ENCODE measurements around the gene TDP1. TPM values are rescaled to one million over a fixed set of nuclear protein-coding genes. Genes with fewer than 3 reads are reported as not detected.

Gene TDP1
- total RNA-seq, 2 experiments from 2014 or later, result 51.9 to 59.8 TPM

DNA sequence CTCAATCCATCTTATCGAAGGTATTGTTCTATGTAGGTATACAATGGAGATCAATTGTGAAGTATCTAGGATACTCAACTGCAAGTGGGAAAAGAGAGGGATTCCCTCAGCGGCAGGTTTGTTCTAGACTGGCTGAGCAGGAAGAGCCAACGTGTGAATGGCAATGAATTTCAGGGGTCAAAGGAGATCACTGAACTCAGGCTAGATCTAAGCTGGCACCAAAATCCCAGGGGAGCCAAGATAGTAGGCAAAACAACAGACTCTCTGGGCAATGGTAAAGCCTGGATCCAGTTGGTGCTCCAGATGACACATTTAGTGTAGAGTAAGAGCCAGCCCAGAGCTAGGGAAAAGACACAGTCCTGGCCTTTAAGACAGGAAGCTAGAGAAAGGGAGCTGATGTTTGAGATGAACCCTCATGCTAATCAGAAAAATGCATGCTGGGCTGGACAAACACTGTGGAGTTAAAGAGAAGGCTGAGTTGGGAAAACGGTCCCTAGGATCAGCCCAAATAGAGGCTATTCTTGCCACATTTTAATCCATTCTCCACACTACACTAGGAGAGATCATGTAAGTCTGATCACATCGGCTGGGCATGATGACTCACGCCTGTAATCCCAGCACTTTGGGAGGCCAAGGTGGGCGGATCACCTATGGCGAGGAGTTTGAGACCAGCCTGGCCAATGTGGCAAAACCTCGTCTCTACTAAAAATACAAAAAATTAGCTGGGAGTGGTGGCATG is 46.8 kb upstream of the TDP1 start:
- intact Hi-C loops (cut with DNase I, micrococcal nuclease), result no loop called here
- Histone ChIP-seq H3K9me3 (ENCODE audit: control insufficient read depth in 1 of 2, insufficient read depth in 1 of 2, low read length in 2 of 2) (no peaks in the 10 kb centered on the region), H3K36me3 (ENCODE audit: insufficient read depth, low read length) (no peaks in the 10 kb centered on the region), H3K27me3 (ENCODE audit: control insufficient read depth in 1 of 2, insufficient read depth in 2 of 2, low read length in 2 of 2) (no peaks in the 10 kb centered on the region), H3K4me3 (ENCODE audit: low read length) (no peak overlapping the region), H3K27ac (ENCODE audit: low read depth in 1 of 2, low read length in 2 of 2) (no peak overlapping the region), H3K4me1 (ENCODE audit: insufficient read depth, low read length) (no peaks in the 10 kb centered on the region)
- POLR2A ChIA-PET, result no interaction called here
- peaks cover 10% of the 10 kb centered on the region for H3K27me3 Mint-ChIP-seq
- DNase-seq, result no peak
- no peak overlapping the region for H3K27ac Mint-ChIP-seq
- no peak overlapping the region for H3K4me3 Mint-ChIP-seq
- TF ChIP-seq CTCF (IDR thresholded peaks at IDR 0.05), result no peak
- CTCF ChIA-PET, result no interaction called here
- ATAC-seq (ENCODE audit: poor library complexity), result no peak
- peaks cover 4% of the 10 kb centered on the region for H3K4me1 Mint-ChIP-seq (ENCODE audit: low read depth)
- no peaks in the 10 kb centered on the region for H3K9me3 Mint-ChIP-seq
- no peaks in the 10 kb centered on the region for H3K36me3 Mint-ChIP-seq (ENCODE audit: low read depth)

- no peak for DNase-seq
- intact Hi-C loops (cut with DNase I, micrococcal nuclease), result no loop called here
- Mint-ChIP-seq H3K9me3 (no peaks in the 10 kb centered on the region), H3K27me3 (peaks cover 10% of the 10 kb centered on the region), H3K4me3 (no peak overlapping the region), H3K27ac (no peak overlapping the region), H3K4me1 (ENCODE audit: low read depth) (no peaks in the 10 kb centered on the region), H3K36me3 (ENCODE audit: low read depth) (no peaks in the 10 kb centered on the region)
- TF ChIP-seq CTCF (IDR thresholded peaks at IDR 0.05), result no peak
- H3K27me3 ChIP-seq (ENCODE audit: control insufficient read depth in 1 of 2, insufficient read depth in 2 of 2, low read length in 2 of 2), result no peaks in the 10 kb centered on the region
- no peaks in the 10 kb centered on the region for H3K36me3 ChIP-seq (ENCODE audit: insufficient read depth, low read length)
- no peak for ATAC-seq (ENCODE audit: poor library complexity)
- POLR2A ChIA-PET, result no interaction called here
- no peaks in the 10 kb centered on the region for H3K4me1 ChIP-seq (ENCODE audit: insufficient read depth, low read length)
- CTCF ChIA-PET, result no interaction called here
- H3K27ac ChIP-seq (ENCODE audit: low read depth in 1 of 2, low read length in 2 of 2), result no peak overlapping the region
- H3K4me3 ChIP-seq (ENCODE audit: low read length), result no peak overlapping the region
- H3K9me3 ChIP-seq (ENCODE audit: control insufficient read depth in 1 of 2, insufficient read depth in 1 of 2, low read length in 2 of 2), result no peaks in the 10 kb centered on the region
Measured at GRCh38 chr14:89909586-89909985, 46.1 kb upstream of the TDP1 start.

DNA sequence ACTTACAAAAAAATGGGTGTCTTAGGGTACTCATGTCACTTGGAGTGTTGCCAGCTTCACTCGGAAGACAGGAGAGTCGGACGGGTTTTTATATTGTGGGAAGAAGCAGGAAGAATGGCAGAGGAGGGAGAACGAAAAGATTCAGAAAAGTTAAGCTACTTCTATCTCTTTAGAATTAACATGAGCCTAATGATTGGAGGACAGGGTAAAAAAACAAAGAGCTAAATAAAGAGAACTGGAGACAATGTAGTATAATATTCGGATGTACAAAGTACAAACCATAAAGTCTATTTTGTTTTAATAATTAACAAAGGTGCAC is 45.1 kb upstream of the TDP1 start:
- intact Hi-C loops (cut with DNase I, micrococcal nuclease), result loop anchor here (5.0 to 10.0 kb wide), 2 partner anchors 146 to 1418 kb away; no protein-coding TSS in a partner anchor
- peaks cover 4% of the 10 kb centered on the region for H3K4me1 Mint-ChIP-seq (ENCODE audit: low read depth)
- H3K9me3 Mint-ChIP-seq, result no peaks in the 10 kb centered on the region

More for the DNA sequence above, 45.1 kb upstream of the TDP1 start:
- no peak overlapping the region for H3K4me3 ChIP-seq (ENCODE audit: low read length)
- H3K27ac ChIP-seq (ENCODE audit: low read depth in 1 of 2, low read length in 2 of 2), result no peak overlapping the region
- peaks cover 11% of the 10 kb centered on the region for H3K27me3 Mint-ChIP-seq
- ATAC-seq (ENCODE audit: poor library complexity), result no peak
- no peaks in the 10 kb centered on the region for H3K9me3 ChIP-seq (ENCODE audit: control insufficient read depth in 1 of 2, insufficient read depth in 1 of 2, low read length in 2 of 2)
- H3K36me3 Mint-ChIP-seq (ENCODE audit: low read depth), result no peaks in the 10 kb centered on the region
- no peaks in the 10 kb centered on the region for H3K4me1 ChIP-seq (ENCODE audit: insufficient read depth, low read length)
- DNase-seq, result no peak
- H3K27ac Mint-ChIP-seq, result no peak overlapping the region
- no peaks in the 10 kb centered on the region for H3K27me3 ChIP-seq (ENCODE audit: control insufficient read depth in 1 of 2, insufficient read depth in 2 of 2, low read length in 2 of 2)
- H3K36me3 ChIP-seq (ENCODE audit: insufficient read depth, low read length), result no peaks in the 10 kb centered on the region
- POLR2A ChIA-PET, result no interaction called here
- no peak overlapping the region for H3K4me3 Mint-ChIP-seq
- CTCF ChIA-PET, result interaction anchor here (1.0 kb wide), 1 partner anchor 13 kb away, joined by 3 read pairs; no protein-coding TSS in a partner anchor
- TF ChIP-seq CTCF (IDR thresholded peaks at IDR 0.05), result no peak

Measured in CD4-positive, alpha-beta T cell (primary cell).